ENCODE results near the gene PRPSAP1.

DNA sequence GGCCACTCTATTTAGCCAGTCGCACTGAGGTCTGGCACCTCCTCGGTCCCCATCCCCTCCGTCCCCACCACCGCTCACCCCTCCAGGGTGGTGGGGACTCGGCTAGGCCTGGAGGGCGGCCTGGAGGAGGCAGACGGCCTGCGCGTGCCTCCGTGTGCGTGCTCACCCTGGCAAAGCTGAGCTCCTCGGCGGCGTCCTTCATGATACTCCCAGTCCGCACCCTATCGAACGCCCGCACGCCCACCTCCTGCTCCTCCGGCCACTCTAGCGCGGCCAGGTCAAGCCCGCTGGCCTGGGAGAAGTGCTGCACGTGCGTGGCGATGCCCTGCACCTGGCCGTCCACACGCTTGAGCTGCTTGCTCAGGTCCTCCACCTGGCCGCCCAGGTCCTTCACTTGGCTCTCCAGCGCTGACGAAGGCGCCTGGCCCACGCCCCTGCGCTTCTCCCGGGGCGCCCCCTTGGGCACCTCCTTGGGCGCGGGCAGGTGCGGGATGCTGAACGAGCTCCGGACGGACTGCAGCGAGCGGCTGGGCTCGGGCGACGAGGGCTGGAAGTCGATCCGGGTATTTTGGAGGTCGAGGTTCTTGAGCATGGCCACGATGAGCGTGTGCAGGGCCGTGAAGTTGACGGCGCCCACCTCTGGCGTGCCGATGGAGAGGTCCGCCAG is 46.3 kb downstream of the PRPSAP1 start:
- TF ChIP-seq CTCF (IDR thresholded peaks at IDR 0.05): no peak
- no peak for TF ChIP-seq POLR2A (IDR thresholded peaks at IDR 0.05)

Measured in vagina (tissue), 2 donors.